ENCODE data around the gene ANKS6.

GRCh38 chr9:98743818-98744611 is 52.3 kb downstream of the ANKS6 start:
- TF ChIP-seq, protein P1, sequence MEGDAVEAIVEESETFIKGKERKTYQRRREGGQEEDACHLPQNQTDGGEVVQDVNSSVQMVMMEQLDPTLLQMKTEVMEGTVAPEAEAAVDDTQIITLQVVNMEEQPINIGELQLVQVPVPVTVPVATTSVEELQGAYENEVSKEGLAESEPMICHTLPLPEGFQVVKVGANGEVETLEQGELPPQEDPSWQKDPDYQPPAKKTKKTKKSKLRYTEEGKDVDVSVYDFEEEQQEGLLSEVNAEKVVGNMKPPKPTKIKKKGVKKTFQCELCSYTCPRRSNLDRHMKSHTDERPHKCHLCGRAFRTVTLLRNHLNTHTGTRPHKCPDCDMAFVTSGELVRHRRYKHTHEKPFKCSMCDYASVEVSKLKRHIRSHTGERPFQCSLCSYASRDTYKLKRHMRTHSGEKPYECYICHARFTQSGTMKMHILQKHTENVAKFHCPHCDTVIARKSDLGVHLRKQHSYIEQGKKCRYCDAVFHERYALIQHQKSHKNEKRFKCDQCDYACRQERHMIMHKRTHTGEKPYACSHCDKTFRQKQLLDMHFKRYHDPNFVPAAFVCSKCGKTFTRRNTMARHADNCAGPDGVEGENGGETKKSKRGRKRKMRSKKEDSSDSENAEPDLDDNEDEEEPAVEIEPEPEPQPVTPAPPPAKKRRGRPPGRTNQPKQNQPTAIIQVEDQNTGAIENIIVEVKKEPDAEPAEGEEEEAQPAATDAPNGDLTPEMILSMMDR (IDR thresholded peaks at IDR 0.05) = no peak
- no peak for TF ChIP-seq POLR2A (IDR thresholded peaks at IDR 0.05)
